NCI-H2029 treated with DMSO at 0.1 percent for 48 hours (cell line): ENCODE data around the gene ABHD11.
"Not testable (repeated sequence)": the region's sequence is repeated elsewhere in the genome, so short reads cannot be mapped to it uniquely, and the experiment has no call there.

Source experiments
- DNase-seq: peaks from one replicate; lab custom pipeline; 2025; lab: John Stamatoyannopoulos, UW

ABHD11 gene

GRCh38 chr7:73742753-73743641, 4.4 kb upstream of the ABHD11 start:
- peak; percentile 91 for DNase-seq

GRCh38 chr7:73742338-73742752, 3.7 kb upstream of the ABHD11 start:
- DNase-seq, result peak; percentile 78

- peak; percentile 80 for DNase-seq
These were observed 3.0 kb upstream of the ABHD11 start for GRCh38 chr7:73741600-73741999.

GRCh38 chr7:73740771-73741170, 2.2 kb upstream of the ABHD11 start:
- DNase-seq, result peak; percentile 19

- no peak for DNase-seq
These were observed 1.6 kb upstream of the ABHD11 start for GRCh38 chr7:73740212-73740611.

- no peak for DNase-seq
These were observed 775 bp upstream of the ABHD11 start for GRCh38 chr7:73739387-73739767.

- DNase-seq, result peak; percentile 10
These were observed 386 bp downstream of the ABHD11 start for GRCh38 chr7:73738220-73738611.

- DNase-seq, result no peak
These were observed 947 bp downstream of the ABHD11 start for GRCh38 chr7:73737491-73738219.

- no peak for DNase-seq
These were observed 1.7 kb downstream of the ABHD11 start for GRCh38 chr7:73736885-73737284.

GRCh38 chr7:73735528-73735905, 3.1 kb downstream of the ABHD11 start:
- no peak for DNase-seq

GRCh38 chr7:73734619-73735527, 3.7 kb downstream of the ABHD11 start:
- DNase-seq, result peak; percentile 91

- no peak for DNase-seq
These were observed 6.2 kb downstream of the ABHD11 start for GRCh38 chr7:73732397-73732796.

GRCh38 chr7:73730485-73730884, 8.1 kb downstream of the ABHD11 start:
- DNase-seq, result no peak

GRCh38 chr7:73728551-73728950, 10.1 kb downstream of the ABHD11 start:
- DNase-seq, result no peak

- no peak for DNase-seq
These were observed 10.7 kb downstream of the ABHD11 start for GRCh38 chr7:73727952-73728351.

- DNase-seq, result no peak
These were observed 12.5 kb downstream of the ABHD11 start for GRCh38 chr7:73726083-73726466.

GRCh38 chr7:73723813-73724212, 14.8 kb downstream of the ABHD11 start:
- DNase-seq, result no peak

GRCh38 chr7:73722785-73723184, 15.8 kb downstream of the ABHD11 start:
- DNase-seq, result no peak

- not testable (repeated sequence) for DNase-seq
These were observed 16.4 kb downstream of the ABHD11 start for GRCh38 chr7:73722182-73722581.

GRCh38 chr7:73721377-73721817, 17.2 kb downstream of the ABHD11 start:
- peak; percentile 76 for DNase-seq

GRCh38 chr7:73720443-73720842, 18.2 kb downstream of the ABHD11 start:
- not testable (repeated sequence) for DNase-seq

GRCh38 chr7:73719806-73720169, 18.8 kb downstream of the ABHD11 start:
- no peak for DNase-seq
